GM21717 (cell line): ENCODE measurements around the gene LMNTD2.

Experiments used
- ATAC-seq: cut with Tn5 transposase; IDR thresholded peaks from one replicate; pipeline ENCODE4 v1.9.1; 2021; ENCODE audit warnings: mild to moderate bottlenecking, moderate library complexity; ENCODE audit not compliant: unreplicated experiment

LMNTD2 gene

GRCh38 chr11:560305-561147 lies at the start of gene LMNTD2, which contains the start of gene RASSF7:
LMNTD2 (minus strand) TSS chr11:560738; CDS start chr11:560716, 22 bp downstream.
RASSF7 (plus strand) TSS chr11:560970; CDS start chr11:561769, 799 bp downstream.
- ATAC-seq, result peak; percentile 55

- no peak for ATAC-seq
Measured at GRCh38 chr11:609341-609811, 48.8 kb upstream of the LMNTD2 start.

- no peak for ATAC-seq
Measured at GRCh38 chr11:608791-609251, 48.3 kb upstream of the LMNTD2 start.

- ATAC-seq, result no peak
Measured at GRCh38 chr11:607971-608659, 47.6 kb upstream of the LMNTD2 start.

GRCh38 chr11:607020-607780 lies 46.7 kb upstream of the LMNTD2 start:
- no peak for ATAC-seq

- no peak for ATAC-seq
Measured at GRCh38 chr11:606245-606644, 45.7 kb upstream of the LMNTD2 start.

- ATAC-seq, result no peak
Measured at GRCh38 chr11:605286-606129, 45.0 kb upstream of the LMNTD2 start.

GRCh38 chr11:603154-603553 lies 42.6 kb upstream of the LMNTD2 start:
- ATAC-seq, result no peak

GRCh38 chr11:601573-602245 lies 41.2 kb upstream of the LMNTD2 start:
- ATAC-seq, result no peak

GRCh38 chr11:598005-598680 lies 37.6 kb upstream of the LMNTD2 start:
- ATAC-seq, result no peak

GRCh38 chr11:597166-597725 lies 36.7 kb upstream of the LMNTD2 start:
- no peak for ATAC-seq

GRCh38 chr11:596374-596773 lies 35.8 kb upstream of the LMNTD2 start:
- no peak for ATAC-seq

GRCh38 chr11:595400-595799 lies 34.9 kb upstream of the LMNTD2 start:
- ATAC-seq, result no peak

- no peak for ATAC-seq
Measured at GRCh38 chr11:593347-593746, 32.8 kb upstream of the LMNTD2 start.

- no peak for ATAC-seq
Measured at GRCh38 chr11:592918-593317, 32.4 kb upstream of the LMNTD2 start.

- no peak for ATAC-seq
Measured at GRCh38 chr11:592501-592900, 32.0 kb upstream of the LMNTD2 start.

GRCh38 chr11:590997-591396 lies 30.5 kb upstream of the LMNTD2 start:
- ATAC-seq, result no peak

GRCh38 chr11:589798-590197 lies 29.3 kb upstream of the LMNTD2 start:
- ATAC-seq, result no peak

- no peak for ATAC-seq
Measured at GRCh38 chr11:587978-588380, 27.4 kb upstream of the LMNTD2 start.
